PC-3 (cell line): ENCODE data around the gene RABGAP1L.

ENCODE experiments used
- EZH2phosphoT487 ChIP-seq: fragments of 300-600 bp; sonication (generic); IDR thresholded peaks from 2 replicates; pipeline ENCODE4 v1.6.1; 2018; ENCODE audit warnings: mild to moderate bottlenecking, antibody characterized with exemption, low read length, borderline replicate concordance
- TF ChIP-seq, protein P1 (sequence below): fragments of 300-600 bp; sonication (generic); conservative IDR thresholded peaks from 2 replicates; pipeline ENCODE4 v1.5.1; 2017; ENCODE audit warnings: antibody characterized with exemption, low read depth, mild to moderate bottlenecking, low read length

GRCh38 chr1:174197547-174197946 is 38.2 kb downstream of the RABGAP1L start:
- TF ChIP-seq, protein P1, sequence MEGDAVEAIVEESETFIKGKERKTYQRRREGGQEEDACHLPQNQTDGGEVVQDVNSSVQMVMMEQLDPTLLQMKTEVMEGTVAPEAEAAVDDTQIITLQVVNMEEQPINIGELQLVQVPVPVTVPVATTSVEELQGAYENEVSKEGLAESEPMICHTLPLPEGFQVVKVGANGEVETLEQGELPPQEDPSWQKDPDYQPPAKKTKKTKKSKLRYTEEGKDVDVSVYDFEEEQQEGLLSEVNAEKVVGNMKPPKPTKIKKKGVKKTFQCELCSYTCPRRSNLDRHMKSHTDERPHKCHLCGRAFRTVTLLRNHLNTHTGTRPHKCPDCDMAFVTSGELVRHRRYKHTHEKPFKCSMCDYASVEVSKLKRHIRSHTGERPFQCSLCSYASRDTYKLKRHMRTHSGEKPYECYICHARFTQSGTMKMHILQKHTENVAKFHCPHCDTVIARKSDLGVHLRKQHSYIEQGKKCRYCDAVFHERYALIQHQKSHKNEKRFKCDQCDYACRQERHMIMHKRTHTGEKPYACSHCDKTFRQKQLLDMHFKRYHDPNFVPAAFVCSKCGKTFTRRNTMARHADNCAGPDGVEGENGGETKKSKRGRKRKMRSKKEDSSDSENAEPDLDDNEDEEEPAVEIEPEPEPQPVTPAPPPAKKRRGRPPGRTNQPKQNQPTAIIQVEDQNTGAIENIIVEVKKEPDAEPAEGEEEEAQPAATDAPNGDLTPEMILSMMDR: no peak
- no peak for TF ChIP-seq EZH2phosphoT487
